CD4-positive, alpha-beta T cell treated with Interleukin-12 subunit alpha and Interleukin-12 subunit beta, for 1 hour (primary cell): ENCODE measurements around the gene OR4D11.

Experiments
- DNase-seq: peaks from one replicate; pipeline ENCODE4 v3.0.0-alpha.2; 2020

Gene OR4D11

DNA sequence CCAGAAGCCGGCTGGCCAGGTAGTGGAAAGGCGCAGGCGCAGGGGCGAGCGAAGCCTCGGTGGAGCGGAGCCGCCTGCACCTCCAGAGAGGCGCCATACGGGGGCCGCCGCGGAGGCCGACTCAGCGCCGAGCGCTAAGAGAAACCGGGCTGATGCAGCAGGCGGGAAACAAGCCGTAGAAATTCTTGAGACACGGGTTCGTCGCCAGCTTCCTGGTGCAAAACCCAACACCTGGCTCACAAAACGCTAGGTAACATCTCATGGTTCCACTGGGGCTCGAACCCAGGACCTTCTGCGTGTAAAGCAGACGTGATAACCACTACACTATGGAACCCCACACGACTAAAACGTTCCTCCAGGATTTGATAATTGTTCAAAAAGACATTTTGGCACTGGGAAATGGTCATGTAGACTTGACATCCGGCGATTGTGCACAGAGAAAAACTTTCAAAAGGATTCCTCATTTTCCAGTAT lies 47.0 kb downstream of the OR4D11 start:
- peak; percentile 90 for DNase-seq

DNA sequence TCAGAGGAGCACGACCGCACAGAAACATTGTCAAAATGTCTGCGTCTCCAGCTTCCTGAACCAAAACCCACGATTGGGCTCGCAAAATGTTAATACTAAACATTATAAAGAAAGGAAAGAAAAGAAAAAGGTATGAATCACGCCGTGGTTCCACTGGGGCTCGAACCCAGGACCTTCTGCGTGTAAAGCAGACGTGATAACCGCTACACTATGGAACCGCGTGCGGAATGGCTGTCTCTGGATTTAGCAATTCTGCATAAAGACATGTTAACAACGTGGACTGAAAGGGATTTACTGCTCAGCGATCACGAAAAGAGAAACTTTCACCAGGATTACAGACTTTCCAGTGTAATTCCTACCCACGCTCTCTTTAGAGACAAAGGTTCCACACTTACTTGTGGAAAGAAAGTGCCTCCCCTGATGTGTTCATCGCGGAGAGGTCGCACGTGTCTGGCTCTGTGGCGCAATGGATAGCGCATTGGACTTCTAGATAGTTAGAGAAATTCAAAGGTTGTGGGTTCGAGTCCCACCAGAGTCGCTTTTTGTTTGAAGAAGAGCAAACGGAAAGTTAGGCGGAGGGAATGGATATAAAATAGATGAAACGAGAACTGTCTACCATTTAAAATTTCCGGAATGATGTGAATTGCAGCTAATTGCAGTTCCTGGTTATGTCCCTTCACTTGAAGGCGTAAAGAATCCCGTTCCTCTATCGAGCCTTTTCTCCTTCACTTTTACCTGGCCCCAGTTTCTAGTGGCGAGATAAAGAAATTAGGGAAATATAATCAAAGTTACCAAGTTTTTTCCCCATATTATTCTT lies 47.7 kb downstream of the OR4D11 start:
- peak; percentile 87 for DNase-seq

DNA sequence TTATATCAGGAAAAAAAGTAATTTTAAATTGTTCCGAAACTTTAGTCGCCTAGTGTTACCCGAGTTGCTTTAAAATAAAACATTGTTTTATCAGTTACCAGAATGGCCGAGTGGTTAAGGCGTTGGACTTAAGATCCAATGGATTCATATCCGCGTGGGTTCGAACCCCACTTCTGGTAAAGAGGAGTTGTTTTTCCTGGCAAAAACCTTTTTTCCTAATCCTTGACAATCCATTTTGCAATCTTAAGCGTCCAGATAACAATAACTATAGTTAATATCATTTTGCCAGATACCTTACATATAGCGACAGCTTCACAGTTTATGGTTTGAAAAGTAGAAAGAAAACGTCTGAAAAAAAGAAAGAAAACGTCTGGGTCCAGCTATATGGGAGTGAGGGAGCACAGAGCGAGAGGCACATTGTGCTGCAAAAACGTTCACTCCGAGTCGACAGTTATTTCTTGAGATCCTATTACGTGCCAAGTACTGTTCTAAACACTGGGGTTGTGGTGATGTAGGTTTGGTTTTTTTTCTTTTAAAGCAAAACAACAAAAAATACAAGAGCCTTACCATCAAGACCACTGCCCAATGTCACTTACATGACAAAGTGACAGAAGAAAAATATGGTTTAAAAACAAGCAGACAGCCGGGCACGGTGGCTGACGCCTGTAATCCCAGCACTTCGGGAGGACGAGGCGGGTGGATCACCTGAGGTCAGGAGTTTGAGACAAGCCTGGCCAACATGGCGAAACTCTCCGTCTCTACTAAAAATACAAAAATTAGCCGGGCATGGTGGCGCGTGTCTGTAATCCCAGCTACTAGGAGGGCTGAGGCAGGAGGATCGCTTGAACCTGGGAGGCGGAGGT lies 48.5 kb downstream of the OR4D11 start:
- peak; percentile 32 for DNase-seq

DNA sequence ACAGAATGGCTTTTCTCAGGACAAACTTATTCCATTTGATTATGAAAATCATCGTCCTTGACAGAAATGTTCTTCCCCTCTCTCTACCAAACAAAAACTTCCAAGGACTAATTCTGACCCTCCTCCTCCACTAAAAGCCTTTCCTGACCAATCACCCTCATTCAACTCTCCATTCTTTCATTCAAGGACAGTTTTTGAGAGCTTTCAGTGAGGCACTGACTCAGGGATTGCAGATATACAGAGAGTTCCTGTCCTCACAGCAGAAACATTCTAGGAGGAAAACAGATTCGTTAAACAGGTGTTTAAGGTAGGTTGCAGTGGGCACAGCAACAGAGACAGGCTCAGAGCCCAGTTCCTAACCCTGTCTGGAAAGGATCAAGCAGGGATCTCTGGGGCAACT lies 49.5 kb downstream of the OR4D11 start:
- DNase-seq = no peak

DNA sequence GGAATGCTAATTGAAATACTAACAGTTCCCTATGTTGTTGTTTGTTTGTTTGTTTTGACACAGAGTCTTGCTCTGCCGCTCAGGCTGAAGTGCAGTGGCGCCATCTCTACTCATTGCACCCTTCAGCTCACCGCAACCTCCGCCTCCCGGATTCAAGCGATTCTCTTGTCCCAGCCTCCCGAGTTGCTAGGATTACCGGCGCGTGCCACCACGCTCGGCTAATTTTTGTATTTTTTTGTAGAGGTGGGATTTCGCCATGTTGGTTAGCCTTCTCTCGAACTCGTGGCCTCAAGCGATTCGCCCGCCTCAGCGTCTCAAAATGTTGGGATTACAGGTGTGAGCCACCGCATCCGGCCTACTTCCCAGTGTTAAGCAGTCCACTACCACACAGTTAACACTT lies 49.9 kb downstream of the OR4D11 start:
- no peak for DNase-seq
